ENCODE results near the gene ZBTB5. TPM values are rescaled to one million over a fixed set of nuclear protein-coding genes. Genes with fewer than 3 reads are reported as not detected.

ZBTB5 gene
- total RNA-seq, 1 donor from 2014 or later: 20.4 TPM

DNA sequence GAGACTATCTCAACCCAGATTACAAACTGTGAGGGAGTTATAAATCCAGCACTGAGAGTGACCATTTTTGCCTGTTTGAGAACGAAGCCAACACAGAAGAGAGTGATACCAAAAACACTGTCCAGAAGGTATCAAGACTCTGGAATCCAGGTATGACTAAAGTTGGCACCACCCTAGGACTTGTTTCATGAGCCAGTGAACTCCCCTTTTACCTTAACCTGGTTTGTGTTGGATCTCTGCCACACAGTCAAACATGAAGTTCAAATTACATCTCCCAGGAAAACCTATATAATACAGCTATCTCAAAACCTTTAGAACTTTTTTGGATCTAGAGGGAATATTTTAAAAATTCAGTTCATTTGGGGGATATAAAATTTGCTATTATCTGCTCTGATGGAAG, 11.4 kb downstream of the ZBTB5 start:
- no peak for DNase-seq (ENCODE audit: low spot score in 2 of 2)
- no peak for FAIRE-seq

DNA sequence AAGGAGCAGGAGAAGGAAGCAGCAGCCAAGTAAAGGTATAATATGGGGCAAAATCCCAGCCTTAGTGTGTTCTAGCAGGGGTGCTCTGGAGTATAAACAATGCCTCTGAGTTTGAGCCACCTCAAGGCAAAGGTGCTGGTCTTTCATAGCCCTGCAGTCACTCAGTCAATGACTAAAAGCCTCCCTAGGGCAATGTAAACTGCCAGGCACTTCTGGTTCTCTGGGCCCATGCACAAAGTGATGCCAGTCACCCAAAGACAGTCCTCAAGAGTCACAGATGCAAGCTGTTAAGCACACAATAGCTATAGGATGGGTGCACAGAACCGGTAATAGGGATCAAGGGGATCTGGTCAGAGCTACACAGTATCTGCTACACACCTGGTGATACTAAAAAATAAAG, 12.6 kb downstream of the ZBTB5 start:
- no peak for DNase-seq (ENCODE audit: low spot score in 2 of 2)
- FAIRE-seq: no peak

DNA sequence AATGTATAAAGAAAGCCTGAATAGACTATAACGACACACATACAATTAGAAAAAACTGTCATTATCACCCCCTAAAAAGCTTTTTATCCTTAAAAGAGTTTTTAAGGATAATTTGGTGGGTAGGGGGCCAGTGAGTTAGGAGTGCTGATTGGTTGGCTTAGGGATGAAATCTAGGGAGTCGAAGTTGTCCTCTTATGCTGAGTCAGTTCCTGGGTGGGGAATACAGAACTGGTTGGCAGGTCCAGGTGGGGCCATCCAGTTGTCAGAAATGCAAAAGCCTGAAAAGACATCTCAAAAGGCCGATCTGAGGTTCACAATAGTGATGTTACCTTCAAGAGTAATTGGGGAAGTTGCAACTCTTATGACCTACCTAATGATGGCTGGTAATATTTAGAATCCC, 13.6 kb downstream of the ZBTB5 start:
- no peak for FAIRE-seq

DNA sequence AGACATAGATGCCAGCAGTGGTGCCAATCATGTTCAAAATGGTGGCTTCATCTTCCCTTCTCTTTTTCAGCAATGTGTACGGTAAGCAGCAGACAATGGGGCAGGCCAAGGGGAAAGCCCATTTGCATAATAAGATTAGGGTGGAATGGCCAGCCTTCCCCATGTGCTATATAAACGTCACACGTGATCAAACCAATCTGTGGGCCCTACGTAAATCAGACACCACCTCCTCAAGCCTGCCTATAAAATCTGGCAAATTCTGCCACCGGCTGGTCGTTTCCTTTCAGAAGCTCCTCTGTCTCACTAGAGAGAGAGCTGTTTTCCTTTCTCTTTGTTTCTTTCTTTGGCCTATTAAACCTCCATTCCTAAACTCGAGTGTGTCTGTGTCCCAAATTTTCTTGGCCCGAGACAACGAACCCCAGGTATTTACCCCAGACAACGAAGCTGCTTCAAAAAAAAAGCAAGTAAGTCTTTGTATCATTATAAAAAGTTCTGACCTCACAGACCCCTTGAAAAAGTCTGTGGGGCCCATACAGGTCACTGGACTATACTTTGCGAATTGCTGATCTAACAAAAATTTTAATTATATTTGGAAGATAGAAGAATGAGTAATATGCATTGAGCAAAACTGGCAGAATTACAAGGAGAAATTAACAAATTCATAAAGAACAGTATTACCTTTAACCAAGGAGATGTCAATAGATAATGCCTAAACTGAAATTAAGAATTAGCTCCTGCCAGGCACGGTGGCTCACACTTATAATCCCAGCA, 15.2 kb downstream of the ZBTB5 start:
- no peak for FAIRE-seq
- no peak for DNase-seq (ENCODE audit: low spot score in 2 of 2)

More for the DNA sequence above, 13.6 kb downstream of the ZBTB5 start:
- DNase-seq (ENCODE audit: low spot score in 2 of 2): no peak

DNA sequence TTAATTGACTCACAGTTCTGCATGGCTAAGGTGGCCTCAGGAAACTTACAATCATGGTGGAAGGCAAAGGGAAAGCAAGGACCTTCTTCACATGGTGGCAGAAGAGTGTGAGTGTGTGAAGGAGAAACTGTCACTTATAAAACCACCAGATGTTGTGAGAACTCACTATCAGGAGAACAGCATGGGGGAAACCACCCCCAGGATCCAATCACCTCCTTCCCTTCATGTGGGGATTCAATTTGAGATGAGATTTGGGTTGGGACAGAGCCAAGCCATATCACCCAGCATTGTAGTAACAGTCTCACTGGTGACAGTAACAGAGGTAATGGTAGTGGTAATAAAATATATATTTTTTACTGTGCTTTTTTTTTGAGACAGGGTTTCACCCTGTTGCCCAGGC, 18.1 kb downstream of the ZBTB5 start:
- no peak for FAIRE-seq

DNA sequence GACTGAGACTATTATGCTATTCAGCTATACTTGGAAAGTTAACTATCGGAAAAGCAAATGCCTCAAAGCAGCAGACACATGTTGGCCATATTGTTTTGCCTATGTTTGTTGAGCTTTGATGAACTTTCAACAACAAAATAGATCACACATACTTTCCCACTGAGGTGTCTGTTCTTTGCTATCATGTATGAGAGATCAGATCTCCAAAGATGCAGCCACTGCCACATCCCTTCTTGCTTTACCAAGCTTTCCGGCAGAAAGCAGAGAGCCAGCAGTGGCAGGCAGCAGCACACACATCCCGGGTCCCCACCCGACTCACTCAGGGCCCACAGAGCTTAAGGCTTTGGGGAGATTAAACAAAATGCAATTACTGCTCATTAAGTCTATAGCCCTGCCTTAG, 18.8 kb downstream of the ZBTB5 start:
- FAIRE-seq (no peak), DNase-seq (ENCODE audit: low spot score in 2 of 2) (no peak)

More for the DNA sequence above, 18.1 kb downstream of the ZBTB5 start:
- DNase-seq (ENCODE audit: low spot score in 2 of 2): no peak

DNA sequence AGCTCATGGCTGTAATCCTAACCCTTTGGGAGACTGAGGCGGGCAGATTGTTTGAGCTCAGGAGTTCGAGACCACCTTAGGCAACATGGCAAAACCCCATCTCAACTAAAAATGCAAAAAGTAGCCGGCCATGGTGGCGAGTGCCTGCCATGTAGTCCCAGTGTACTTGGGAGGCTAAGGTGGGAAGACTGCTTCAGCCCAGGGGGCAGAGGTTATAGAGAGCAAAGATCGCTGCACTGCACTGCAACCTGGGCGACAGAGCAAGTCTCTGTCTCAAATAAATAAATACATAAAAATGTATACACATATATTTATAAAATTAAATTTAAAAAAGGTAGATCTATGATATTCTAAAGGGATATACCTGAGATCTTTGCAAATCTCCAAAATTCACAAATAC, 19.4 kb downstream of the ZBTB5 start:
- no peak for FAIRE-seq
- DNase-seq (ENCODE audit: low spot score in 2 of 2): no peak

DNA sequence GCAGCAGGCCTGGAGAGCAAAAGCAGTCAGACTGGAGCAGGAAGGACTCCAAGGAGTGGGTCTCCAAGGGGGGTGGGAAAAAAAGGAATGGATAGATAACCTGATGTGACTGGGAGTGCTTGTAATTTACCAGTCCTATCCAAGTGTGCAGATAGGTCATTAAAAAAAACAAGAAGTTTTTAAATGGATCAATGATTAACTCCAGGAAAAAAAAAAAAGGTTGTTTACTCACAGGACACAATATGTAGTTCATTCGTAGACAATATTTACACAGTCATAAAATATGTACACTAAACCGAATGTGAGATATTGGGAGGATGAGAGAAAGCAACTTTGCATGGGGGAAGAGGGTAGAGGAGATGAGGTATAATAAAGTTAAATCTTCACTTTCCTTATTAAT, 20.4 kb downstream of the ZBTB5 start:
- FAIRE-seq (no peak), DNase-seq (ENCODE audit: low spot score in 2 of 2) (no peak)

DNA sequence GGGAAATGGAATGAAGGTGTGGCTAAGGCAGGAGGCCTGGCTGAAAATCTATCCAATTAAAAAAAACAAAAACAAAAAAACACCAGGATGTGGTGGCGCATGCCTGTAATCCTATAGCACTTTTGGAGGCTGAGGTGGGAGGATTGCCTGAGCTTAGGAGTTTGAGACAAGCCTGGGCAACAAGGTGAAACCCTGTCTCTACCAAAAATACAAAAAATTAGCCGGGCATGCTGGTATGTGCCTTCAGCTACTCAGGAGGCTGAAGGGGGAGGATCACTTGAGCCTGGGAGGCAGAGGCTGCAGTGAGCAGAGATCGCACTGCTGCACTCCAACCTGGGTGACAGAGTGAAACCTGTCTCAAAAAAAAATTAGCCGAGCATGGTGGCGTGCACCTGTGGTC, 21.7 kb downstream of the ZBTB5 start:
- DNase-seq (ENCODE audit: low spot score in 2 of 2): no peak
- FAIRE-seq: no peak

DNA sequence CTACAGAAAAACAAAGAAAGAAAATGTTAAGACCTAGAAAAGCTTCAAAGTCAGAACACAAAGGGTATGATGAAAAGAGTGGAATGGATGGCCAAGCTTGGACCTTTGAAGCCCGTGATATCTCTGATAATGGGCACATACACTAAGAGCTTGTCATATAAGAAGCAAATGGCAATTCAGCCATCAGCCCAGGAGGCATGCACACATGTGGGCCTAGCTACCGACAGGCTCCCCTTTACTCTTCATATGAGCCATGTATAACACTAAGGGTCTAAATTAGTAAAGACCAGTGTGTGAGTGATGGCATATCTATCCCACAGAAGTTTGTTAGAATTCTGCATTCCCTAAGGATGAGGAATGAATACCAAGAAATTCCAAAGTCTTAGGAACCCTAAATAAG, 22.7 kb downstream of the ZBTB5 start:
- no peak for FAIRE-seq
- no peak for DNase-seq (ENCODE audit: low spot score in 2 of 2)

DNA sequence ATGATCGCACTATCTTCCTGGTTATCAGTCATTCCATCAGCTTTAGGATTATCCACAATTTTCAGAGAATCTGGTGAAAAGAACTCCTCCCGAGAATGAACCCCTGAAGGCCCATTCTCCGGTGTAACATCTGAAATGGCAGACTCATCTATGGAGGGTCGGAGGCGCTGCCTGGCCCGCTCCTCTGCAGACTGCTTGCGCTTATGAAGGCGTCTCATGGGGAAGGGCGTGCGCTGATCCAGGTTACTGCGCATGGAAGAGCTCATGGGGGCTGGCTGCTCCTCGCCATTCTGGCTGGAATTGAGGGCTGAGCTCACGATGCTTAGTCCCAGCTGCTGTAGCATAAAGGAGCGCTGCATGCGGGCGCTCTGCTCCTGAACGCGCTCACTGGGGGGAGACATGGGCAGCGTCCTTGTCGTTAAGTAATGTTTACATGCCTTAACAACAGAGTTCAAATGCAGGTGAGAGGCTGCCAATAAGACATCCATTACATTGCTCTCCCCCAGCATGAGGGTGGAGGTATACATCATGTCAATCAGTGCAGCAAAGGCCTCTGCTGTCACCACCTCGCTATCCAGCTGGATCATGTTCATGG, 23.4 kb downstream of the ZBTB5 start:
- FAIRE-seq: no peak

DNA sequence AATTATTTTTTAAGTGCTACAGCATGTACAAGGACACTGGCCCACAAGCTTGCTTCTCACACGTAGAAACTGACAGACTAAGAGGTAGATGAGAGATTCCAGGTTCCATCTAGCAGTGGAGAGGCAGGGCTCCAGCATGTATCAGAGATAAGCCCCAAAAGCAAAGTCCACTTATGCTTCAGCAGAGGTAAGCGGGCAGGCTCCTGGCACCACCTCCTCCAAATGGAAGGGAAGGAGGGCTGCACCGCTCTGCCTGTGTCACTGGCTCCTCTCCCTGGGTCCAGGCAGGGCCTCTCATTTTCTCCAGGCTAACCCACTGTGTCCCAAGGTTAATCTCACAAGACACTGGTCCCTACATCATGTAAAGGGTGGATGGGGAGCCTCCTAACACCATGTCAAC, 26.9 kb downstream of the ZBTB5 start:
- no peak for DNase-seq (ENCODE audit: low spot score in 2 of 2)
- no peak for FAIRE-seq

More for the DNA sequence above, 23.4 kb downstream of the ZBTB5 start:
- no peak for DNase-seq (ENCODE audit: low spot score in 2 of 2)

DNA sequence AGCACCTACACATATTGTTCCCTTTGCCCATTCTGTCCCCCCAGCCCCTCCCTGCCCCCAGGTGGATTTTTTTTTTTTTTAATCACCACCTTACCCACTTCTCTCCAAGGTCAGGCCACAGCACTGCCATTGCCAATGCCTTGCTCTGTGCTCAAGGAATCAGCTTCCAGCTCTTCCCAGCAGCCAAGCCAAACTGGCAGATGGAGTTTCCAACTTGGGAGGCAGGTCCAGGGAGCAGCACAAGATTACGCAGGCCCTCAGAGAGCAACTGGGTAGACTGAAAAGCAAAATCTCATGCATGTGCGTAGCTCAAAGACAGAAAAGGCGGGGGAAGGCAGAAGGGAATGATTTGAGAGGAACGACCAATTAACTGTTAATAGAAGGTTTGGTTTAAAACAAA, 27.6 kb downstream of the ZBTB5 start:
- DNase-seq (ENCODE audit: low spot score in 2 of 2): no peak
- no peak for FAIRE-seq

DNA sequence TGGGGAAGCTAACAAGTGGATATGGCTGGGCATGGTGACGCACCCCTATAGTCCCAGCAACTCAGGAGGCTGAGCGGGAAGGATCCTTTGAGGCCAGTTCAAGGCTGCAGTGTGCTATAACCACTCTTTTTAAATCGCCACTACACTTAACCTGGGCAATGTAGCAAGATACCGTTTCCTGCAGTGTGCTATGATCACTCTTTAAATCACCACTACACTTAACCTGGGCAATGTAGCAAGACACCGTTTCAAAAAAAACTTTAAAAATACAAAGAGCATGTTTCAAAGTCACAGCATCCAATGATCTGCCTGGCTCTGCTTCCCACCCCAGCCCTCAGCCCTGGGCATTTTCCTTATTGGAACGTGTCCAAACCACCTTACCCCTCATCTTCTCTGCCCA, 28.2 kb downstream of the ZBTB5 start:
- DNase-seq (ENCODE audit: low spot score in 2 of 2): no peak
- no peak for FAIRE-seq

DNA sequence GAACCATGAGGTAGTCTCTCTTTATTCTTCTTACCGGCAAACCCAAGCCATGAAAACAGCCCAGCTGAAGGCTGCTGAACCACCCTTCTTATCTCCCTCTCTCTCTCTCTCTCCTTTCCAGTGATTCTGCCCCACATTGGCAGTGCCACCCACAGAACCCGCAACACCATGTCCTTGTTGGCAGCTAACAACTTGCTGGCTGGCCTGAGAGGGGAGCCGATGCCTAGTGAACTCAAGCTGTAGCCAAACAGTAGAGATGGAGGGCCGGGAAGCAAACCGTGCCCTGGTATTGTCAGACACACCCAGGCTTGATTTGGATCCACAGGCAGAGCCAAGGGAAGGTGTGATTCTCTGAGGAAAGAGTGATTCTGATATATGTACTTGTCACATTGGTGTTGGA, 28.7 kb downstream of the ZBTB5 start:
- DNase-seq (ENCODE audit: low spot score in 2 of 2): no peak
- no peak for FAIRE-seq

DNA sequence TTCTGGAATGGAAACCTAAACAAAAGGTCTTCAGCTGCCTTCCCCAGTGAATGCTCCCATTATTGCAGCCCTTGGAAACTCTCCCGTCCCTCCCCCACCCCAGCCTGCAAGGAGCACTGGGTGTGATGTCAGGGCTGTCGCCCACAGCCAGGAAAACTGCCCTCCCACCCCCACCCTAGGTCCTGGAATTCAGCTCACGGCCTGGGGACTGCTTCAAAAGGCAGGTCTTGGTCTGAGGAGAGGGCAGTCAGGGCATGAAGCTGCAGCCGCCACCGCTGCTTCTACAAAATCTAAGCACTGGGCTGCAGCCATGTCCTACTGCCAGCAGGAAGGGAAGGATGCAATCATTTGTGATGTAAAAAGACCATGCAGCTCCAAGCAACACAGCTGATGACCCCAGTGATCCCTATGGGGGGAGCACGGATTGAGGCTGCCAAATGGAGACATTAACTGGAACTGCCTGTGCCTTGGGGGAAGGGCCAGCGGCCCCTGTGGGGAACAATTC, 31.3 kb downstream of the ZBTB5 start:
- FAIRE-seq (no peak), DNase-seq (ENCODE audit: low spot score in 2 of 2) (peak; percentile 58 to 63)

DNA sequence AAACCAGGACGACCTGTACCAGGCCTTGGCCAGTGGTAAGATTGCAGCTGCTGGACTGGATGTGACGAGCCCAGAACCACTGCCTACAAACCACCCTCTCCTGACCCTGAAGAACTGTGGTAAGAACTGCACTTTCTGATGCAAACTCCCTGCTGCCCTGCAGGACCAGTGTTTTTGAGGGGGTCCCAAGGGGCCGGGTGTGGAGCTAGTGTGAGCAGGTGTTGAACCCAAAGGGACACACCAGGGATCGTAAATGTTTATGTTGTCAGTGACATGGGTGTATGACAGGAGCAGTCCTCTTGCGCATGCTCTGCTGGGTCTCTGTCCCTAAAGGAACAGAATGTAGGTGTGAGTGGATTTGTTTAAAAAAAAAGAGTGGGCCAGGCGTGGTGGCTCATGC, 33.2 kb downstream of the ZBTB5 start:
- FAIRE-seq: no peak

DNA sequence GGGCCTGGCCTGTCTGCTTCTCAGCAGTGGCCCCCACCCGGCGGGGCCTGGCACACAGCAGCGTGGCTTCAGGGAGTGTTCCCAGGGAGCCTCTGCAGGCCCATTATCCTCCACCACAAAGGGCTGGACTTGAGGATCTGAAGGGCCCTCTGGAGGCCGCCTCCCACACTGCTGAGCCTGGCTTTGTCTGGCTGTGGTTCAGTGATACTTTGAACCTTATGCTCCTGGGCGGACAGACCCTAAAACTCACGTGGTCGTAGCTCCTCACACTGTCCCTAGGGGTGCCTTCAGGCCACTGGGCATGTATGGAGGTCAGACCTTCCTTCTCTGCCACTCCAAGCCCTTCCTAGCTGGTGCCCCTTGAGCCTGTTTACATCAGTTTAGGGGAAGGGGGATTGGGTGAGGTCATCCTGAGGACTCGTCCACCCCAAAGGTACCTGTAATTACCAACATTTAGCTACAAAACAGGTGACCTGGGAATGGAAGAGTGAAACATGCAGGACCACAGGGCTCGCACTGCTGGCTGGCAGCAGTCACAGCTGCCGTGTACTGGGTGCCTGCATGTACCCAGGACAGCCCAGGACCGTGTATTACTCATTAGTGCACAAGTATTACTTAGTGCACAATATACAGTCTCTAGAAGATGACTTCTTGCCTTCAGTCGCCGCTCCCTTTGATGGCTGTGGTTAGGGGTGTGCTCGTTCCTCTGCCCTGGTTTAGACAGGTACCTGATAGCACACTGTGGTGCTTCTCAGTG, 34.2 kb downstream of the ZBTB5 start:
- no peak for FAIRE-seq

More for the DNA sequence above, 33.2 kb downstream of the ZBTB5 start:
- DNase-seq (ENCODE audit: low spot score in 2 of 2): no peak

DNA sequence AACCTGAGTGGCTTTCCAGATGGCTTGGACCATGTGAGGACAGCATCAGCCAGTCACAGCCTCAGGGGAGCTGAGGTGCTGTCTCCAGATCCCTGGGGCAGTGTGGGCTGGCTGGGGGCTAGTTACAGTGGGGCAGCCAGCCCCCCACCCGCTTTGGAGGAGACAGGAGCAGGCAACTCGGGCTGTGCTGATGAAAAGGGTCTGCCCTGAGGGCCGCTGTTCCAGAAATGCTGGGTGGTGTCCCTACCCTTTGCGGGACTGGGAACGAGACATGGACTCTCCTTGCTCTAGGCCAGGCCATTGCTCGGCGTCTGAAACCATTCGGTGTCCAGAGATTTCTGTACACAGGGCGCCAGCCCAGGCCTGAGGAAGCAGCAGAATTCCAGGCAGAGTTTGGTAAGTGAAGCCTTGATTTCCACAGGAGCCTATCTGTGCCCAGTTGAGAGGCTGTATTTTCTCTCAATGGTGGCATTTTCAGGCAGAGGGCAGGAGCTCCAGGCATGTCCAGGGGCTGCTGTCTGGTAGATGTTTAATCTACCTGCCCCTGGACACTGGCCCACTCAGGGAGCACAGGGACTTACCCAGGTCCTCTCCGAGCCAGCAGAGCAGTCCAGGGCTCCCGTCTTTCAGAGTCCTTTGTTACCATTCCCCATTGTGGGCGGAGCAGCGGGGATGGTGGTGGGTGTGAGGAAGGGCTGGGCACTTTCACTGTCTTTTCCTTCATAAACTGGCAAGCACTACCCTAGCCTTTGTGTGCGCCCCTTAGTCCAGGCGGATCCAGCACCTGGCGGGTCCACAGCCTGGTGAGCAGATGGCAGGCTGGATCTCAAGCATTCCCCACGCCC, 35.6 kb downstream of the ZBTB5 start:
- DNase-seq (ENCODE audit: low spot score in 2 of 2): no peak
- FAIRE-seq: no peak

More for the DNA sequence above, 34.2 kb downstream of the ZBTB5 start:
- peak; percentile 60 to 68 for DNase-seq (ENCODE audit: low spot score in 2 of 2)

DNA sequence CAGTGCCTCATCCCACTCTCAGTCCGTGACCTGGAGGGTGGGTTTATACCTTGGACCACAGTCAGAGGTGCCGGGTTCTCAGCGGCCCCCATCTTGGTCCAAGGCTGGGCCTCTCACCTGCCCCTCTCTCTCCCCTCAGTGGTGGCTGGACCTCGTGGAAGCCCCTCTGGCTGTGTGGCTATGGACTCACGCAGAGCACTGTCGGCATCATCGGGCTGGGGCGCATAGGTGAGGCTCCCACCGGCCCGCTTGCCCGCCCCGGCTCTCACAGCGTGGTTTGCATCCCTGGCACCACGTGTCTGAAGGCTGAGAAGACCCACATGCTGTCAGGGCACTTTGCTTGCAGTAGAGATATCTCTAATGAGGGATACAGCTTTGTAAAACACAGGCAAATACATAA, 36.9 kb downstream of the ZBTB5 start:
- DNase-seq (ENCODE audit: low spot score in 2 of 2) (no peak), FAIRE-seq (no peak)
